Glutamatergic neuron (in vitro differentiated cells): ENCODE measurements around the gene ARHGAP42. TPM values are rescaled to one million over a fixed set of nuclear protein-coding genes. Genes with fewer than 3 reads are reported as not detected.
A peak's percentile ranks its signal among the peaks of the same experiment; 100 is the strongest.

Experiments
- DNase-seq: peaks from one replicate; pipeline ENCODE4 v3.0.0; 2022
- H3K27ac Mint-ChIP-seq: one replicate; pipeline ENCODE4 v1.8.0; 2020; ENCODE audit warnings: mild to moderate bottlenecking, mixed read lengths, inconsistent platforms; ENCODE audit not compliant: unreplicated experiment
- H3K27me3 Mint-ChIP-seq: one replicate; pipeline ENCODE4 v1.8.0; 2020; ENCODE audit warnings: mild to moderate bottlenecking, moderate library complexity, mixed read lengths, inconsistent platforms; ENCODE audit not compliant: unreplicated experiment
- H3K36me3 Mint-ChIP-seq: one replicate; pipeline ENCODE4 v1.8.0; 2020; ENCODE audit warnings: mild to moderate bottlenecking, mixed read lengths, inconsistent platforms; ENCODE audit not compliant: unreplicated experiment
- H3K4me1 Mint-ChIP-seq: one replicate; pipeline ENCODE4 v1.8.0; 2020; ENCODE audit warnings: mild to moderate bottlenecking, low read depth, mixed read lengths, inconsistent platforms; ENCODE audit not compliant: unreplicated experiment
- H3K4me3 Mint-ChIP-seq: one replicate; pipeline ENCODE4 v1.8.0; 2020; ENCODE audit warnings: mild to moderate bottlenecking, mixed read lengths, inconsistent platforms; ENCODE audit not compliant: unreplicated experiment
- H3K9me3 Mint-ChIP-seq: one replicate; pipeline ENCODE4 v1.8.0; 2020; ENCODE audit warnings: mild to moderate bottlenecking, moderate library complexity, mixed read lengths, inconsistent platforms; ENCODE audit not compliant: unreplicated experiment
- CTCF ChIP-seq: fragments of 200-600 bp; sonication (generic); IDR thresholded peaks from one replicate; pipeline ENCODE4 v1.5.0; 2021; ENCODE audit not compliant: partially characterized antibody, unreplicated experiment
- total RNA-seq: library from RNA; stranded (reverse); fragmentation: NEBNext Ultra II Directional; extraction: Animal tissue kit (Norgen Biotek cat#: 25700); gene quantifications from one replicate; pipeline ENCODE4 v1.2.1, GENCODE V29; 2021; ENCODE audit not compliant: unreplicated experiment

ARHGAP42 gene
- total RNA-seq, 1 donor from 2014 or later = 21.4 TPM

DNA sequence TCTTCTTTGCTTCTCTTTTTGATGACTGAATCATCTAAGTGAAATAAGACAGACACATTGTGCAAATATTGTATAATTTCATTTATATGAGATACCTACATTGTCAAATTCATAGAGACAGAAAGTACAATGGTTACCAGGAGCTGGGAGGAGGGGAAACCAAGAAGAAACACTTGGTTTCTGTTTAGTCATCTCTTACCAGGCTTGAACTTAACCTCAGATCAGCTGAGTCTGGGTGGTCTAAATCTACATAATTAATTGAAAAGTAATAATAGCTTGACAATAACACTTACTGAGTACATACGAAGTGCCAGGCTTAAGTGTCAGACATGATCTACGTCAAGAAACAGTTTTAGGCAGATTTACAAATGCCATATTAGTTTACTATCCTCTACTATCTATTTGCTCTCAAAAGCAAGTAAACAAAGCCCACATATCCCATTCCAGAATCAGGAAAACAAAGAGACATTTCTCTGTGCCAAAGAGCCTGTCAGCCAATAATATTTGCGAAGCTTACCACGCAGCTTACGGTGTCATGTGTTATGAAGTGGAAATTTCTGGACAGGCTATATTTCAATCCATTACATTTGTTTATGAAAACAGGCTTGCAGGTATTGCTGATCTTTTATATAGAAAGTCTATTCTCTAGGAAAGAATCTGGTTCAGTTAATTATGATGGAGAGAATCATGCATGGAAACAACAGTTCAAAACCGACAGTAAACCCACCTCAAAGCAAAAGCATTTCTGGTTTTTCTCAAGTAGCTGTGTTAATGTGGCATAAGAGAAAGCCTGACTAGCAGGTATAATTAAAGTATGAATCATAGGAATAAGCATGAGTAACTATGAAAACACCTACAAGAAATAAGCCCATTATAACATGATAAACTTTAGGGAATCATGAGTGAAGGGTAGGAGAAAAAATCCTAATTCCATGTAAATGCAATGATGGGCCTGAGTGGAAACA lies 2.7 kb upstream of the ARHGAP42 start:
- Mint-ChIP-seq H3K27ac (no peak overlapping the region), H3K4me1 (peaks cover 22% of the 10 kb centered on the region), H3K36me3 (no peaks in the 10 kb centered on the region), H3K9me3 (peaks cover 6% of the 10 kb centered on the region), H3K27me3 (peaks cover 6% of the 10 kb centered on the region), H3K4me3 (no peak overlapping the region)
- TF ChIP-seq CTCF = no peak
- no peak for DNase-seq

DNA sequence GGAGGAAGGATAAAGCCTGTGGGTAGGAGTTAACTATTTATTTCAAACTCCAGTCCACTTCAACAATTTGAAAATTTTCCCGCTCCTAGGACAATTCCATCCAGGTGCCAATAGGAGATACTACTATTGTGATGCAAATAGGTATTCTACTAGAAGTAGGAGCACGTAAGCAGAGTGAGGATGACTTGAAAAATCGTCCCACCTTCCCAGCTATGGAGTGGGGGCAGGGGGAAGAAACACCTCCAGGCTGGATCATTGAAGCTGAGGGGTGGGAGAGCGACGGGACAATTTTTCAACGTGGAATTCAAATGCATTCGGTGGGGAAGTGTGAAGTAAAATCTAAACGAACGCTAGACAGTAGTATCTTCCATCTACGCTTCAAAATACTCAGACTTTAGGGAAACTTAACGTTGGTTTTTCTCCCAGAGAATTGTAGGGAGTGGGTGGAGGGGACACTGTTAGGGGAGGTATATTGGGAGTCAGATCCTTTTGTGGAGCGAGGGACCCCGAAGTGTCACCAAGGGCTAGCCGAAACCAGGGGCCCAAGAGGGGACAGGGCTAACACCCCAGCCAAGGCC lies 523 bp upstream of the ARHGAP42 start:
- Mint-ChIP-seq H3K27me3 (peaks cover 6% of the 10 kb centered on the region), H3K27ac (peak overlapping the region; percentile 56), H3K4me3 (peak overlapping the region; percentile 85), H3K36me3 (no peaks in the 10 kb centered on the region), H3K9me3 (peaks cover 6% of the 10 kb centered on the region), H3K4me1 (peaks cover 21% of the 10 kb centered on the region)
- no peak for TF ChIP-seq CTCF
- DNase-seq = no peak

GRCh38 chr11:100687630-100688395 lies 725 bp downstream of the ARHGAP42 start:
- Mint-ChIP-seq H3K36me3 (no peaks in the 10 kb centered on the region), H3K4me1 (peaks cover 21% of the 10 kb centered on the region), H3K9me3 (peaks cover 6% of the 10 kb centered on the region), H3K4me3 (peak overlapping the region; percentile 96), H3K27ac (peak overlapping the region; percentile 92), H3K27me3 (peaks cover 6% of the 10 kb centered on the region)
- TF ChIP-seq CTCF = peak; percentile 67
- DNase-seq = peak; percentile 54

- H3K4me1 Mint-ChIP-seq = peaks cover 21% of the 10 kb centered on the region
- TF ChIP-seq CTCF = no peak
- no peak for DNase-seq
- H3K36me3 Mint-ChIP-seq = no peaks in the 10 kb centered on the region
- peaks cover 6% of the 10 kb centered on the region for H3K27me3 Mint-ChIP-seq
- H3K4me3 Mint-ChIP-seq = peak overlapping the region; percentile 70
- peaks cover 6% of the 10 kb centered on the region for H3K9me3 Mint-ChIP-seq
- H3K27ac Mint-ChIP-seq = peak overlapping the region; percentile 1
Observed at GRCh38 chr11:100689141-100689540, 2.1 kb downstream of the ARHGAP42 start.
